ENCODE measurements around the gene STUB1.

DNA sequence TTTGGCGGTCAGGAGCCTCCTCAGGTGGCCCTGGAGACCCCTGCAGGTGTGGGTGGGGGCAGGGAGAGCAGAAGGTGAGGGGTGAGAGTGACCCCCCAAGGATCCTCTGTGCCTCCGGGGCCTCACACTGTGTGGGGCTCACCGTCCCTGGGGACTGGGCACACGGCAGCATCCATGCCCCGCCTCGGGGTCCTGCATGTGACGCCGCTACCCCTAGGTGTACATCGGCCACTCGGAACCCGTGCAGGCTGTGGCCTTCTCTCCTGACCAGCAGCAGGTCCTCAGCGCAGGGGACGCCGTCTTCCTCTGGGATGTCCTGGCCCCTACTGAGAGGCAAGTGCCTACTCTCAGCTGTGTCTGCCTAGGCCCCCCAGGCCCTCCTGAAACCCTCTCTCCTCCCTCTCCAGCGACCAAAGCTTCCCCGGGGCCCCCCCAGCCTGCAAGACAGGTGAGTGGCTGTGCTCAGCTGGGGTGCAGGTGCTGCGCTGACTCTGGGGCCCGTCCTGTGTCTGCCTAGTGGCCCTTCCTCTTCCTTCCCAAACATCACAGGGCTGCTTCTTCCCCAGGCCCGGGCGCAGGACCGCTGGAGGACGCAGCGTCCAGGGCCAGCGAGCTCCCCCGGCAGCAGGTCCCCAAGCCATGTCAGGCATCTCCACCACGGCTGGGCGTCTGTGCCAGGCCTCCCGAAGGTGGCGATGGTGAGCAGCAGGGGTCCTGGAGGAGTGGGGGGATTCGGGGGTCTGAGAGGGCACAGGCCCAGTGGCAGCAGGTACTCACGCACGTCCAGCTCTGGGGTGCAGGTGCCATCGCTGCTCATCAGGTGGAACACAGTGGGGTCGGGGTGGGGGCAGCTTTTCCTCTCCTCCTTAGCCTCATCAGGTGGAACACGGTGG lies 21.3 kb upstream of the STUB1 start:
- TF ChIP-seq, protein P1, sequence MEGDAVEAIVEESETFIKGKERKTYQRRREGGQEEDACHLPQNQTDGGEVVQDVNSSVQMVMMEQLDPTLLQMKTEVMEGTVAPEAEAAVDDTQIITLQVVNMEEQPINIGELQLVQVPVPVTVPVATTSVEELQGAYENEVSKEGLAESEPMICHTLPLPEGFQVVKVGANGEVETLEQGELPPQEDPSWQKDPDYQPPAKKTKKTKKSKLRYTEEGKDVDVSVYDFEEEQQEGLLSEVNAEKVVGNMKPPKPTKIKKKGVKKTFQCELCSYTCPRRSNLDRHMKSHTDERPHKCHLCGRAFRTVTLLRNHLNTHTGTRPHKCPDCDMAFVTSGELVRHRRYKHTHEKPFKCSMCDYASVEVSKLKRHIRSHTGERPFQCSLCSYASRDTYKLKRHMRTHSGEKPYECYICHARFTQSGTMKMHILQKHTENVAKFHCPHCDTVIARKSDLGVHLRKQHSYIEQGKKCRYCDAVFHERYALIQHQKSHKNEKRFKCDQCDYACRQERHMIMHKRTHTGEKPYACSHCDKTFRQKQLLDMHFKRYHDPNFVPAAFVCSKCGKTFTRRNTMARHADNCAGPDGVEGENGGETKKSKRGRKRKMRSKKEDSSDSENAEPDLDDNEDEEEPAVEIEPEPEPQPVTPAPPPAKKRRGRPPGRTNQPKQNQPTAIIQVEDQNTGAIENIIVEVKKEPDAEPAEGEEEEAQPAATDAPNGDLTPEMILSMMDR (IDR thresholded peaks at IDR 0.05): no peak
- no peak for TF ChIP-seq POLR2A (IDR thresholded peaks at IDR 0.05)
- TF ChIP-seq POLR2AphosphoS5 (IDR thresholded peaks at IDR 0.05): no peak

Measured in transverse colon (tissue), 4 donors.